Neuron (in vitro differentiated cells): ENCODE results near the gene SLC35F1.

Experiments
- H2AFZ ChIP-seq: one replicate; pipeline ENCODE4 v1.6.1; 2013; ENCODE audit warnings: low read depth, mild to moderate bottlenecking, inconsistent platforms, low read length, moderate library complexity
- H3K27me3 ChIP-seq: one replicate; pipeline ENCODE4 v1.6.1; 2013; ENCODE audit warnings: low read length; ENCODE audit not compliant: insufficient read depth
- H3K36me3 ChIP-seq: one replicate; pipeline ENCODE4 v1.6.1; 2013; ENCODE audit warnings: low read length; ENCODE audit not compliant: insufficient read depth
- H3K4me1 ChIP-seq: one replicate; pipeline ENCODE4 v1.6.1; 2013; ENCODE audit warnings: low read length; ENCODE audit not compliant: insufficient read depth
- H3K4me3 ChIP-seq: 2 replicates; pipeline ENCODE4 v1.5.1; 2013; ENCODE audit warnings: mild to moderate bottlenecking, low read length, moderate library complexity
- H3K9me3 ChIP-seq: one replicate; pipeline ENCODE4 v1.6.1; 2013; ENCODE audit warnings: low read length

The SLC35F1 gene

DNA sequence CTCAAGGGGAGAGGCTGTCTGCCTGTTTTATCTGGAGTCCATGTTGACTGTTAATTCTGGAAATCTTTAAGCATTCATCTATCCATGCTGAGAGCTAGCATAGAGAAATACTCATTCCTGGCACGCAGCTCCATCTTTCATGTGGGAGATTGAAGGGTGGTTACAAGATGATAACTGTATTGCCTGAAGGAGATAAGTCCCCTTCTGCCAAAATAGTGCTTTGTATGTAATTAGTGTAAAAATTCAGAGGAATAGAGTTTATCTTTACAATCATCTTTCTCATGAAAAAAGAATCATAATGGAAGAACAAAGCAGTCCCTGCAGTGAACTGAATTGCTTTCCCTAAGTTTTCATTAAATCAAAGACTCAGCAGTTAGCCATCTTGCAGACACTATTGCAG is 256.5 kb downstream of the SLC35F1 start:
- H3K27me3 ChIP-seq, result no peaks in the 10 kb centered on the region
- H3K36me3 ChIP-seq, result no peaks in the 10 kb centered on the region
- H3K9me3 ChIP-seq, result no peaks in the 10 kb centered on the region
- H3K4me3 ChIP-seq, result no peak overlapping the region
- H3K4me1 ChIP-seq, result peaks cover 8% of the 10 kb centered on the region
- H2AFZ ChIP-seq, result no peak overlapping the region

DNA sequence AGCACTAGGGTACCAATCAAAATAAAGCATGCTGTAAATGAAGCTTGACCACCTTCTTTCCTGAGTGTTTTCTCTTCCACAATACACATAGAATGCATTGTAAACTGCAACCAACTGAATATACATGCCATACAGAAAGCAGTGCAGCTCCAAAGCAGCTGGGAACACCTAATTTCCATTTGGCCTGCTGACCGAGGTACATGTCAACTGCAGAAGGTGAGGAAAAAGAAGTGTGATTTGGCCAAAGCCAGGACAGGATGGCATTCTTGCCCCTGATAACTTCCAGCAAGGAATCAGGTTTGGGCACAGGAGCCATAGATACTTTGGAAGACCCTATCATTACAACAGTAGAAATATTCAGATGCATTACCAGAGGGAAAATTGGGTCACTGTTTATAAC is 258.4 kb downstream of the SLC35F1 start:
- H3K36me3 ChIP-seq, result no peaks in the 10 kb centered on the region
- H3K4me1 ChIP-seq, result peaks cover 8% of the 10 kb centered on the region
- H3K27me3 ChIP-seq, result no peaks in the 10 kb centered on the region
- no peak overlapping the region for H2AFZ ChIP-seq
- H3K9me3 ChIP-seq, result no peaks in the 10 kb centered on the region
- no peak overlapping the region for H3K4me3 ChIP-seq

DNA sequence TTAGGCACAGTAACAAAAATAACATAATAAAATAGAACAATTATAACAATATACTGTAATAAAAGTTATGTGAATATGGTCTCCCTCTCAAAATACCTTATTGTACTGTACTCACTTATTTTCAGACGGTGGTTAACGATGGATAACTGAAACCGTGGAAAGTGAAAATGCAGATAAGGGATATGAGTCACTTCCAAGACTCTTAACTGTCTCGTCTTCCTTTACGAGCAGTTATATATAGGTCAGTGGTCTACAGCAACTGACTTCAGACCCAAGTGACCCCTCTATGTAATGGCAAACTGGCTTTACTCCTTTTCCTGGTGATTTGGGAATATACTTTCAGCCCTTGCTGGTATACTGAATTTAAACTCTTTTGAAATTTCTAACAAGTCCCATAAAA is 261.4 kb downstream of the SLC35F1 start:
- Histone ChIP-seq H2AFZ (no peak overlapping the region), H3K27me3 (no peaks in the 10 kb centered on the region), H3K4me1 (peaks cover 8% of the 10 kb centered on the region), H3K4me3 (no peak overlapping the region), H3K36me3 (no peaks in the 10 kb centered on the region), H3K9me3 (no peaks in the 10 kb centered on the region)

DNA sequence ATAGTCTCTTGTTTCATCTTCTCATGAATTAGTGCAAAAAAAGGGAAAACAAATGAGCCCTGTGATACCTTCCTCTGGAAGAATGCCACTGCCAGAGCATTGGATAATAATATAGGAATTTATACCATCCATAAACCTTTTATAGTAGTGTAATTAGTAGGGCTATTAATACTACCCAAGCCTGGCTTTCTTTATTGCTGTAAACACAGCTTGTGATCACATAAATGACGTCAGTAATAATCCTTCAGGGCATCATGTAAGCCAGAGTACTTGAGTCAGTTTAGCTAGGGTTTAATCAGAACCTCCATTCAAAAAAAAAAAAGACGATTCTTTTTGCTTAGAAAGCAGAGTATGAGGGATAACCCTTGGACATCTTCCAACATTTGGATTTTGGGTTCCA is 264.8 kb downstream of the SLC35F1 start:
- no peaks in the 10 kb centered on the region for H3K4me1 ChIP-seq
- peaks cover 2% of the 10 kb centered on the region for H3K9me3 ChIP-seq
- no peak overlapping the region for H2AFZ ChIP-seq
- no peaks in the 10 kb centered on the region for H3K36me3 ChIP-seq
- H3K4me3 ChIP-seq, result no peak overlapping the region
- no peaks in the 10 kb centered on the region for H3K27me3 ChIP-seq

DNA sequence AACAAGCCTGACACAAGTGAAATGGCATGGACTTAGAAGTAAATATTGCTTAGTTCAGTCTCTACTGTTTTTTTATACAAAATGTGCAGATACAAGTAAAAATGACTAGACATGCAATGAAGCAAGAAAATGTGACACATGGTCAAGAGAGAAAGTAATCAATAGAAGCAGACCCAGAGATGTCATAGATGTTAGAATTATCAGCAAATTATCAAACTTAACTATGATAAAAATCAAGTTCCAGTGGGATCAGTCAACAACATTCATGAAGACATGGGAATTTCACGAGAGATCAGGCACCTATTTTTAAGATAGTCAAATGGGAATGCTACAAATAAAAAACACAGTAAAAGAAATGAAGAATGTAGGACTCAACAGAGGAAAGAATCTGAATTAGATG is 267.0 kb downstream of the SLC35F1 start:
- Histone ChIP-seq H3K4me3 (no peak overlapping the region), H3K4me1 (no peaks in the 10 kb centered on the region), H2AFZ (no peak overlapping the region), H3K36me3 (no peaks in the 10 kb centered on the region), H3K9me3 (peaks cover 2% of the 10 kb centered on the region), H3K27me3 (no peaks in the 10 kb centered on the region)

DNA sequence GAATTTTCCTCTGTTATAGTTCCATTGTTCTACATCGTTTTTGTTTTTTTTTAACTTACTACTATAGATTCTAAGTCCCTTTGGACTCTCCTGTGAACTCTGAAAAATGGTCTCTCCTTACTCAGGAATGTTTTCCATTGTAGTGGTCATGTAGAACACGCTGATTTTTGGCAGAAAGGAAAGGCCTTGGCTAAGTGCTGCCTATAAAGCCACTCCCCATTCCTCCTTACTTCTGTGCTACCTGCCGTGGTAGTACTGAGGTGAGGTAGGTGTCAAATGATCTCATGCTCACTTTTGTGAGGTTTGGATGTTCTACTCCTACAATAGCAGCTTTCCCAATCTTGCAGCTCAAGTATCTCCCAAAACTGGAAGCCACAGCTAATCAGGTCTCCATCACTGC is 270.7 kb downstream of the SLC35F1 start:
- Histone ChIP-seq H3K4me3 (no peak overlapping the region), H3K4me1 (no peaks in the 10 kb centered on the region), H3K27me3 (no peaks in the 10 kb centered on the region), H3K36me3 (no peaks in the 10 kb centered on the region), H2AFZ (no peak overlapping the region), H3K9me3 (peaks cover 2% of the 10 kb centered on the region)

DNA sequence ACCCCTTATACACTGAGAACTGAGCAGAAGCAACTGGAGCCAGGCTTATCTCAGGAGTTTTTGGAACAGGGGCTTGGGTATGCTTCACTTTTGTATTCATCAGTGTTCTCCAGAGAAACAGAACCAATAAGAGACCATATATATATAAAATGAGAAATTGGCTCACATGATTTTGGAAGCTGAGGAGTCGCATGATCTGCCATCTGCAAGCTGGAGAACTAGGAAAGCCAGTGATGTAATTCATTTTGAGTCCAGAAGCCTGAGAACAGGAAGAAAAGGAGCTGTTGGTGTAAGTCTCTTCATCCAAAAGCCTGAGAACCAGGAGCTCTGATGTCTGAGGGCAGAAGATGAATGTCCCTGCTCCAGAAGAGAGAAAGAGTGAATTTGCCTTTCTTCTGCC is 272.0 kb downstream of the SLC35F1 start:
- Histone ChIP-seq H3K9me3 (no peaks in the 10 kb centered on the region), H3K36me3 (no peaks in the 10 kb centered on the region), H3K27me3 (no peaks in the 10 kb centered on the region), H2AFZ (no peak overlapping the region), H3K4me1 (no peaks in the 10 kb centered on the region), H3K4me3 (no peak overlapping the region)

DNA sequence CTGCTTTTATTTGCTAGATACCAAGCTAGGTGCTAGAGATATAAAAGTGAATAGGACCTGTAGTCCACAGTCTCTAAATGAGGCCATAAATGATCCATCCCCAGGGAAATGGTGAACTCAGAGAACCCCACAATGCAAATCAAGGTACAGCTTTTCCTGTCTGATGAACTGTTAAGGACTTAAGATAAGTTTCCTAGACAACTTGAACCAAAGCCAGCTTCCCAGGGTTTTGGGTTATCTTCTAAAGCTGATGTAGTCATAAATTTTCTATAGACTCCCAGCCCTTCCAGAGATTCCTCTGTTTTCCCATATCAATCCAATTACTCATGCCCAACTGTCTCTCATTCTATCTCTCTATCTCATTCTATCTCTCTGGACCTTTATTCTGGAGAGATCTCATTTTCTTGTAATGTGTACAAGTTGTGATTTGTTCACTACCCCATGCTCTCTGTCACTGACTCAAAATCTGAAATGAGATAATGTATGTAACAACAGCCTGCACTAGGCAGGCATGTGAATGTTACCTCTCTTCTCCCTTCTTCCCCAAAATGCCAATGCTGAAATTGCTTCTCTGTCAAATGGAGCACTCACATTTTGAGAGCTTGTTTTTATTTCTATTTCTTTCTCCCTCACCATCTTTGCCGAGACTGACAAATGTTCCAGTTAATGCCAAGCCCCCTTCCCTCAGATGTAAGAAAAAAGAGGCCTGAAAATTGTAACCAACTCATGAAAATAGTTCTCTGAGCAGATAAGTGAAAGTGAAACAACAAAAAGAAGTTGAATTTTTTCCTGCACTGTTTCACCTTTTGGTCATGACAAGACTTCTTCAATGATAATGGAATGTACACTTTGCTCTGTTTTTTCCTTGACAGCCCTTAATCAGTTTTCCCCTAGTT is 279.9 kb downstream of the SLC35F1 start:
- Histone ChIP-seq H3K27me3 (no peaks in the 10 kb centered on the region), H3K4me3 (no peak overlapping the region), H3K4me1 (peaks cover 10% of the 10 kb centered on the region), H3K9me3 (no peaks in the 10 kb centered on the region), H3K36me3 (no peaks in the 10 kb centered on the region), H2AFZ (no peak overlapping the region)

DNA sequence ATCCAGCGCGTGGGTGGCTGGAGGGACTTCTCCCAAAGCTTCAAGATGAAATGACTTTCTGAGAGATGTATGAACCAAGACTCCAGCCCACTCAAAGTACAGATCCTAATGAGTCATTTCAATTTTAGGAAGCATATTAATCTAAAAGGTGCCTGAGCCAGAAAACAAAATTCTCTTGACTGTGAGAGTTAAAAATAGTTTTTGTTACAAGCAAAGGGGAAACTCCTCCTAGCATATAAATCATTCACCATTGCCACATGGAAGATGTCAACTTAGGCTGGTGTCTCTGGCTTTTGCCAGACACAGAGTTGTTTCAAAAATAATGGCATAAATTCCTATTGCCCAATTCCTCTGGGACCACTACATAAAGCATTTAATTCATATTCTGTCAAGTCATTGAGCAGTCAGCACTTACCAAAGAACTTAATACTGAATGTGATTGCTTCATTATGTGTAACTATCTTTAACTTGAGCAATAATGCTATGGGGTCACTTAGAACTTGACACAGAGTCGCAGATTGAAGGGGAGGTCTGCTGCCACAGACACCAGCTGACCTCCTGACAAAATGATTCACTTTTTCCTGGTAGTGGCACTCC is 280.6 kb downstream of the SLC35F1 start:
- no peak overlapping the region for H2AFZ ChIP-seq
- no peaks in the 10 kb centered on the region for H3K27me3 ChIP-seq
- no peak overlapping the region for H3K4me3 ChIP-seq
- H3K36me3 ChIP-seq, result no peaks in the 10 kb centered on the region
- peaks cover 10% of the 10 kb centered on the region for H3K4me1 ChIP-seq
- H3K9me3 ChIP-seq, result no peaks in the 10 kb centered on the region

DNA sequence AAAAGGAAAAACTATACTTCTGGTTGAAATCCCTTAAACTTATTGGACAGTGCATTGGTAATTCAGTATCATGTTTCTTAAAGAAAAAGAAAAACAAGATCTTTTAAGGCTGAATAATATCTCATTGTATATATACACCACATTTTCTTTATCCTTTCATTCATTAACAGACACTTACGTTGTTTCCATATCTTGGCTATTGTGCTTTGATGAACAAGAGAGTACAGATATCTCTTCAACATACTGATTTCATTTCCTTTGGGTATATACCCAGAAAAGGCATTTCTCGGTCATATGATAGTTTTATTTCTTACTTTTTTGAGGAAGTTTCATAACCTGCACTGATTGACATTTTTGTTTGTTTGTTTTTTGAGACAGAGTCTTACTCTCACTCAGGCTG is 281.5 kb downstream of the SLC35F1 start:
- Histone ChIP-seq H3K27me3 (no peaks in the 10 kb centered on the region), H3K9me3 (no peaks in the 10 kb centered on the region), H3K4me3 (no peak overlapping the region), H3K36me3 (no peaks in the 10 kb centered on the region), H2AFZ (no peak overlapping the region), H3K4me1 (peaks cover 10% of the 10 kb centered on the region)

DNA sequence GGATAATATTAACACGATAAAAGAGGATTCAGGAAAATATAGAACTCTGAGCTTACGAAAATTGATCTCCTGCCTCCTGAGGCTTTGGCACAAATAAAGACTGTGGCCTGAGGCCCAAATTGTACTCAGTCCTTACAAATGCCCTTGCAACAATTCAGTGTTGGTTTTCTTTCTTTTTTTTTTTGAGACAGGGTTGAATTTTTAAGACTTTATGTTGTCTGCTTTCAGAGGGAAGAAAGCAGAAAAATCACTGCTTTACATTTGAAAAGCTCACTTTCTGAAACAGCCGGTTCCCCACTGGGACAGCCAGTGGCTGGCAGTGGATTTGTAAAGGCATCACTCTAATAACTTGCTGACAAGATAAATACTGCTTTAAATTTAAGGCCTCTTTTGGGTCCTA is 290.5 kb downstream of the SLC35F1 start:
- no peak overlapping the region for H2AFZ ChIP-seq
- no peaks in the 10 kb centered on the region for H3K27me3 ChIP-seq
- no peaks in the 10 kb centered on the region for H3K36me3 ChIP-seq
- H3K4me3 ChIP-seq, result peak overlapping the region; percentile 16
- peaks cover 47% of the 10 kb centered on the region for H3K4me1 ChIP-seq
- H3K9me3 ChIP-seq, result no peaks in the 10 kb centered on the region

DNA sequence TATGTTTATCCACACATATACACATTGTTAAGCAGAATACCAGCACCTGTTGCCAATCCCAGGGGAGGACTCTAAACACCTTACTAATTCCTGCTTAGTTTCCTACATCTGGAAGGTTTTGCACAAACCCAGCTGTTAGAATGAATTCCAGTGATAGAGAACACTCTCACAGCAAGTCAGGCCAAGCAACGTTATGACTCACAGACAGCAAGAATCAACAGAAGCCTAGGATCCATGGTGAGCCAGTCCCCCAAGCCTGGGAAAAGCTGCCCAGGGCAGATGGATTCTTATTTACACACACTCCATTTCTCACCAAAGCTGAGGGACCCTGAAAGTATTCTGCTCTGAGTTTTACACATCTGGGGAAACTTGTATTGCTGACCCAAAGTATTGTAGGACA is 291.7 kb downstream of the SLC35F1 start:
- Histone ChIP-seq H3K4me3 (no peak overlapping the region), H3K9me3 (no peaks in the 10 kb centered on the region), H3K27me3 (no peaks in the 10 kb centered on the region), H2AFZ (no peak overlapping the region), H3K36me3 (no peaks in the 10 kb centered on the region), H3K4me1 (peaks cover 58% of the 10 kb centered on the region)

DNA sequence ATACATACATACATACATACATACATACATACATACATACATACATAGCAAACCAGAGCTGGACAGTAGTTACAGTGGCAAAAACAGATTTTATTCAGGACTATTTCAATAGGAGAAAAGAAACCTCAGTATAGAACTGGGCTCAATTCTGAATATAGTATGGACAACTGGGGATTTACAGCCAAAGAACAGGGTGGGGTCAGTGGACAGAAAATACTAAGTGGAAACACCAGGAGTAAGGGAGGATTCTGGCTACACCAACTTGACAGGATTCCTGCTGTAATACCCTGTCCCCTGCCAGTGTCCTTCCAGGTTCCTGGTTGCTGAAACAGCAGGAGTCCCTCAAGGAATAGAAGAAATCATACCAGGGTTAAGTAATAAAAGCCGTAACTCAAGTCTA is 293.1 kb downstream of the SLC35F1 start:
- H2AFZ ChIP-seq, result no peak overlapping the region
- H3K27me3 ChIP-seq, result no peaks in the 10 kb centered on the region
- H3K9me3 ChIP-seq, result no peaks in the 10 kb centered on the region
- no peaks in the 10 kb centered on the region for H3K36me3 ChIP-seq
- peaks cover 48% of the 10 kb centered on the region for H3K4me1 ChIP-seq
- no peak overlapping the region for H3K4me3 ChIP-seq
